ENCODE data around the gene MYO1B.

The MYO1B gene

GRCh38 chr2:191402966-191403565 lies 157.9 kb downstream of the MYO1B start:
- no peak overlapping the region for H3K4me3 ChIP-seq (ENCODE audit: low read depth, low read length)
- TF ChIP-seq, protein P1, sequence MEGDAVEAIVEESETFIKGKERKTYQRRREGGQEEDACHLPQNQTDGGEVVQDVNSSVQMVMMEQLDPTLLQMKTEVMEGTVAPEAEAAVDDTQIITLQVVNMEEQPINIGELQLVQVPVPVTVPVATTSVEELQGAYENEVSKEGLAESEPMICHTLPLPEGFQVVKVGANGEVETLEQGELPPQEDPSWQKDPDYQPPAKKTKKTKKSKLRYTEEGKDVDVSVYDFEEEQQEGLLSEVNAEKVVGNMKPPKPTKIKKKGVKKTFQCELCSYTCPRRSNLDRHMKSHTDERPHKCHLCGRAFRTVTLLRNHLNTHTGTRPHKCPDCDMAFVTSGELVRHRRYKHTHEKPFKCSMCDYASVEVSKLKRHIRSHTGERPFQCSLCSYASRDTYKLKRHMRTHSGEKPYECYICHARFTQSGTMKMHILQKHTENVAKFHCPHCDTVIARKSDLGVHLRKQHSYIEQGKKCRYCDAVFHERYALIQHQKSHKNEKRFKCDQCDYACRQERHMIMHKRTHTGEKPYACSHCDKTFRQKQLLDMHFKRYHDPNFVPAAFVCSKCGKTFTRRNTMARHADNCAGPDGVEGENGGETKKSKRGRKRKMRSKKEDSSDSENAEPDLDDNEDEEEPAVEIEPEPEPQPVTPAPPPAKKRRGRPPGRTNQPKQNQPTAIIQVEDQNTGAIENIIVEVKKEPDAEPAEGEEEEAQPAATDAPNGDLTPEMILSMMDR (IDR thresholded peaks at IDR 0.05; ENCODE audit: borderline replicate concordance, insufficient read depth, low read depth, low read length), result no peak

GRCh38 chr2:191404568-191404991 lies 159.4 kb downstream of the MYO1B start:
- H3K4me3 ChIP-seq (ENCODE audit: low read depth, low read length), result no peak overlapping the region
- TF ChIP-seq, protein P1 (IDR thresholded peaks at IDR 0.05; ENCODE audit: borderline replicate concordance, insufficient read depth, low read depth, low read length), result no peak

- TF ChIP-seq, protein P1 (IDR thresholded peaks at IDR 0.05; ENCODE audit: borderline replicate concordance, insufficient read depth, low read depth, low read length), result no peak
- no peak overlapping the region for H3K4me3 ChIP-seq (ENCODE audit: low read depth, low read length)
Observed at GRCh38 chr2:191405546-191405945, 160.3 kb downstream of the MYO1B start.

GRCh38 chr2:191410646-191411436 lies 165.6 kb downstream of the MYO1B start:
- no peak overlapping the region for H3K4me3 ChIP-seq (ENCODE audit: low read depth, low read length)
- TF ChIP-seq, protein P1 (IDR thresholded peaks at IDR 0.05; ENCODE audit: borderline replicate concordance, insufficient read depth, low read depth, low read length), result no peak

GRCh38 chr2:191411472-191411871 lies 166.3 kb downstream of the MYO1B start:
- TF ChIP-seq, protein P1 (IDR thresholded peaks at IDR 0.05; ENCODE audit: borderline replicate concordance, insufficient read depth, low read depth, low read length), result no peak
- H3K4me3 ChIP-seq (ENCODE audit: low read depth, low read length), result no peak overlapping the region

- H3K4me3 ChIP-seq (ENCODE audit: low read depth, low read length), result no peak overlapping the region
- TF ChIP-seq, protein P1 (IDR thresholded peaks at IDR 0.05; ENCODE audit: borderline replicate concordance, insufficient read depth, low read depth, low read length), result no peak
Observed at GRCh38 chr2:191412353-191412752, 167.1 kb downstream of the MYO1B start.

DNA sequence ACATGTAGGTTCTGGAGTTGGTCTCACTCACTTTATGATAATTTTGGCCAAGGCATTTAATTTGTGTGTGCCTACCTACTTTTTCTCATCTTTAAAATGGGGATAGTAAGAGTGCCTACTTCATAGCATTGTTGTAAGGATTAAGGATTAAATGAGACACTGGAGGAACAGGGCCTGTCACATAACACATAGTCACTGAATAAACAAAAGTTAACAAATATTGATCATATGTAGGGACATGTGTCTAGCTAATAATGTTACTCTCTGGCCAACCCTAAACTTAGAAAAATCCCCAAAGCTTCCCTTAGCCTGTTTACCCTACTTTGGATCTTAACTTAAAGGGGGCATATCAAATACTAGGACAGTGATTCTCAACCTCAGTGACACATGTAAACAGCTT lies 169.9 kb downstream of the MYO1B start:
- H3K4me3 ChIP-seq (ENCODE audit: low read depth, low read length), result no peak overlapping the region
- TF ChIP-seq, protein P1 (IDR thresholded peaks at IDR 0.05; ENCODE audit: borderline replicate concordance, insufficient read depth, low read depth, low read length), result no peak
